ENCODE data around the gene CD58. TPM values are rescaled to one million over a fixed set of nuclear protein-coding genes. Genes with fewer than 3 reads are reported as not detected.
"Not testable (repeated sequence)": the region's sequence is repeated elsewhere in the genome, so short reads cannot be mapped to it uniquely, and the experiment has no call there.

The CD58 gene
- total RNA-seq, 1 donor from 2014 or later = 19.6 TPM

- DNase-seq (ENCODE audit: low read depth in 2 of 2) = no peak
These were observed 541 bp upstream of the CD58 start for GRCh38 chr1:116571215-116571919.

- DNase-seq (ENCODE audit: low read depth in 2 of 2) = peak in 1 of 2 donors; percentile 46
These were observed 959 bp downstream of the CD58 start for GRCh38 chr1:116569776-116570357.

- DNase-seq (ENCODE audit: low read depth in 2 of 2) = no peak
These were observed 1.5 kb downstream of the CD58 start for GRCh38 chr1:116569381-116569670.

GRCh38 chr1:116568662-116569380 is 2.0 kb downstream of the CD58 start:
- no peak for DNase-seq (ENCODE audit: low read depth in 2 of 2)

- DNase-seq (ENCODE audit: low read depth in 2 of 2) = no peak
These were observed 2.8 kb downstream of the CD58 start for GRCh38 chr1:116567790-116568661.

- no peak for DNase-seq (ENCODE audit: low read depth in 2 of 2)
These were observed 5.6 kb downstream of the CD58 start for GRCh38 chr1:116565222-116565621.

GRCh38 chr1:116564426-116564825 is 6.4 kb downstream of the CD58 start:
- DNase-seq (ENCODE audit: low read depth in 2 of 2) = no peak

GRCh38 chr1:116562465-116562864 is 8.4 kb downstream of the CD58 start:
- not testable (repeated sequence) for DNase-seq (ENCODE audit: low read depth in 2 of 2)

GRCh38 chr1:116561563-116561962 is 9.3 kb downstream of the CD58 start:
- DNase-seq (ENCODE audit: low read depth in 2 of 2) = no peak

- no peak for DNase-seq (ENCODE audit: low read depth in 2 of 2)
These were observed 9.9 kb downstream of the CD58 start for GRCh38 chr1:116560704-116561490.

- DNase-seq (ENCODE audit: low read depth in 2 of 2) = no peak
These were observed 11.5 kb downstream of the CD58 start for GRCh38 chr1:116559304-116559761.

GRCh38 chr1:116558571-116558970 is 12.3 kb downstream of the CD58 start:
- DNase-seq (ENCODE audit: low read depth in 2 of 2) = no peak

- DNase-seq (ENCODE audit: low read depth in 2 of 2) = no peak
These were observed 12.7 kb downstream of the CD58 start for GRCh38 chr1:116558140-116558549.

GRCh38 chr1:116557323-116557878 is 13.4 kb downstream of the CD58 start:
- DNase-seq (ENCODE audit: low read depth in 2 of 2) = no peak

- peak in 1 of 2 donors; percentile 74 for DNase-seq (ENCODE audit: low read depth in 2 of 2)
These were observed 14.4 kb downstream of the CD58 start for GRCh38 chr1:116556289-116557006.

GRCh38 chr1:116554924-116555323 is 15.9 kb downstream of the CD58 start:
- no peak for DNase-seq (ENCODE audit: low read depth in 2 of 2)

GRCh38 chr1:116553386-116554115 is 17.3 kb downstream of the CD58 start:
- DNase-seq (ENCODE audit: low read depth in 2 of 2) = no peak

- no peak for DNase-seq (ENCODE audit: low read depth in 2 of 2)
These were observed 24.4 kb downstream of the CD58 start for GRCh38 chr1:116546354-116546977.

GRCh38 chr1:116545359-116545705 is 25.5 kb downstream of the CD58 start:
- no peak for DNase-seq (ENCODE audit: low read depth in 2 of 2)
